Measurements from ENCODE around the gene OGA. TPM values are rescaled to one million over a fixed set of nuclear protein-coding genes. Genes with fewer than 3 reads are reported as not detected.

OGA gene
- total RNA-seq, 1 donor from 2014 or later, result 125 TPM

DNA sequence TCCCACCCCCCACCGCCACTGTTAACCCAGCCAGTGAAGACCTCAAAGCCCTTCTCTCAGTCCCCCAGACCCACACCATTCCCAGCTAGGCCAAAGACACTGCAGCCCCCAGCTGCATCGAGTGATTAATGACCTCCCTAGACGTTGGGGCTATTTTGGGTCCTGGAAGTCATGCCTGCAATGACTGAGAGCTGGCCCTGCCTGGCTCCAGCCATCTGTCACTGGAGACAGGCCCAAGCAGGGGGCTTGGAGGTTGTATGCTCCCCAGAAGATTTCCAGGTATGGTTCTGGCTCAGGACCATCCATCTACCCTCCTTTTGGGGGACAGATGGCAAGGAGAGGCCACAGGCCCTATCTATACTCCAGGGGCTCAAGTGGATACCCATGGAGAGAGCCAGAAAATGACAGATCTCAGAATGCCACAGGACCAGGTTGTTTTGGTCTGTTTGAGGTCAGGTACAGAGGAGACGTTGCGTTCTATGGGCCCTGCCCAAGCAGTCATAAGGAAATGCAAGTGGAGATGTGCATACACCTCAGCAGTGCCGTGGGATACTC lies 20.2 kb upstream of the OGA start:
- H3K27ac ChIP-seq, result no peak overlapping the region
- H3K9me3 ChIP-seq, result no peaks in the 10 kb centered on the region
- intact Hi-C loops (cut with DNase I), result no loop called here
- no peaks in the 10 kb centered on the region for H3K27me3 ChIP-seq
- H3K4me3 ChIP-seq, result no peak overlapping the region
- H3K4me1 ChIP-seq, result peaks cover 42% of the 10 kb centered on the region
- no peak for DNase-seq (ENCODE audit: extremely low spot score in 2 of 2)
- no peak for TF ChIP-seq POLR2A (IDR thresholded peaks at IDR 0.05)
- TF ChIP-seq POLR2AphosphoS5 (IDR thresholded peaks at IDR 0.05; ENCODE audit: insufficient read depth in 1 of 2, low read depth in 1 of 2), result no peak
- TF ChIP-seq, protein P1, sequence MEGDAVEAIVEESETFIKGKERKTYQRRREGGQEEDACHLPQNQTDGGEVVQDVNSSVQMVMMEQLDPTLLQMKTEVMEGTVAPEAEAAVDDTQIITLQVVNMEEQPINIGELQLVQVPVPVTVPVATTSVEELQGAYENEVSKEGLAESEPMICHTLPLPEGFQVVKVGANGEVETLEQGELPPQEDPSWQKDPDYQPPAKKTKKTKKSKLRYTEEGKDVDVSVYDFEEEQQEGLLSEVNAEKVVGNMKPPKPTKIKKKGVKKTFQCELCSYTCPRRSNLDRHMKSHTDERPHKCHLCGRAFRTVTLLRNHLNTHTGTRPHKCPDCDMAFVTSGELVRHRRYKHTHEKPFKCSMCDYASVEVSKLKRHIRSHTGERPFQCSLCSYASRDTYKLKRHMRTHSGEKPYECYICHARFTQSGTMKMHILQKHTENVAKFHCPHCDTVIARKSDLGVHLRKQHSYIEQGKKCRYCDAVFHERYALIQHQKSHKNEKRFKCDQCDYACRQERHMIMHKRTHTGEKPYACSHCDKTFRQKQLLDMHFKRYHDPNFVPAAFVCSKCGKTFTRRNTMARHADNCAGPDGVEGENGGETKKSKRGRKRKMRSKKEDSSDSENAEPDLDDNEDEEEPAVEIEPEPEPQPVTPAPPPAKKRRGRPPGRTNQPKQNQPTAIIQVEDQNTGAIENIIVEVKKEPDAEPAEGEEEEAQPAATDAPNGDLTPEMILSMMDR (IDR thresholded peaks at IDR 0.05), result no peak
- no peaks in the 10 kb centered on the region for H3K36me3 ChIP-seq

DNA sequence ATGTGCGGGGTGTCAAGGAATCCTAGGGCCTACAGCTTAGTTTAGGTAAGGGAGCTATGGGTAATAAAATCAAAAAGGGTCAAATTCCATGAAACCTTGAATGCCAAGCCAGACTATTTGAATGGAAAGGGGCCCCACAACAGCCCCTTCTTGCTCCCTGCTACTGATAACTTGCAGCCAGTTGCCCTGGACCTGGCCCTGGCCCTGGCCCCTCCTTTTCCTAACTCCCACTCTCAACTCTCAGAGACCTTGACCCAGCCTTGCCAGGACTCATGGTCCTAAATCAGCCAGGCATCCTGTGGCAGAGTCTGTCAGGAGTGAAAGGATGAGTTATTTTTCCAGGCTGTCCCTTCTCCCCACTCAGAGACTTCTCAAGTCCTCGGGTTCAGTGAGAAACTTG lies 19.5 kb upstream of the OGA start:
- Histone ChIP-seq H3K9me3 (no peaks in the 10 kb centered on the region), H3K27ac (no peak overlapping the region), H3K4me1 (peaks cover 41% of the 10 kb centered on the region), H3K36me3 (no peaks in the 10 kb centered on the region), H3K4me3 (no peak overlapping the region), H3K27me3 (no peaks in the 10 kb centered on the region)
- no peak for DNase-seq (ENCODE audit: extremely low spot score in 2 of 2)
- TF ChIP-seq, protein P1 (IDR thresholded peaks at IDR 0.05), result no peak
- TF ChIP-seq POLR2A (IDR thresholded peaks at IDR 0.05) (no peak), POLR2AphosphoS5 (IDR thresholded peaks at IDR 0.05; ENCODE audit: insufficient read depth in 1 of 2, low read depth in 1 of 2) (no peak)
- intact Hi-C loops (cut with DNase I), result no loop called here

DNA sequence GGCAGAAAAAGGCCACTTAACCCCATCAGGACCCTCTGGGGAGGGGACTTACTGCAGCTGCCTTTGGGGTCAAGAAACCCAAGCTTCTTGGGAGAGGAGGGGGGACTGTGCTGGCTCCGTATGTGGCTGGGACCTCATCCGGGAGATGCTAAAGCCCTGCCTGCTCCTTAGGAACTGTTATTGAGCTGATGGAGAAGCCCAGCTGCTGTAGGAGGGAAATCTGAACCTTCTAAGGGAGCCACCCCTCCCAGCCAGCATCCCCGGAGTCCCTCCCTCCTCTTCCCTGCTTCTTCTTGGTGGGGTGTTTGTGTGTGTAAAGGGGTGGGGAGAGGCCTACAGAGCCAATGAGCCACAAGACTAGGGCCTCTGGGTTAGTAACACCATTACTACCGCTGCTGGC lies 17.1 kb upstream of the OGA start:
- no peaks in the 10 kb centered on the region for H3K36me3 ChIP-seq
- no peak overlapping the region for H3K4me3 ChIP-seq
- no peak for TF ChIP-seq POLR2A (IDR thresholded peaks at IDR 0.05)
- TF ChIP-seq POLR2AphosphoS5 (IDR thresholded peaks at IDR 0.05; ENCODE audit: insufficient read depth in 1 of 2, low read depth in 1 of 2), result no peak
- TF ChIP-seq, protein P1 (IDR thresholded peaks at IDR 0.05), result no peak
- peaks cover 39% of the 10 kb centered on the region for H3K4me1 ChIP-seq
- H3K9me3 ChIP-seq, result no peaks in the 10 kb centered on the region
- no peak overlapping the region for H3K27ac ChIP-seq
- no peak for DNase-seq (ENCODE audit: extremely low spot score in 2 of 2)
- no peaks in the 10 kb centered on the region for H3K27me3 ChIP-seq
- intact Hi-C loops (cut with DNase I), result no loop called here

GRCh38 chr10:101834341-101834740 lies 16.1 kb upstream of the OGA start:
- no peak for DNase-seq (ENCODE audit: extremely low spot score in 2 of 2)
- H3K36me3 ChIP-seq, result no peaks in the 10 kb centered on the region
- H3K9me3 ChIP-seq, result no peaks in the 10 kb centered on the region
- H3K4me3 ChIP-seq, result no peak overlapping the region
- TF ChIP-seq POLR2A (IDR thresholded peaks at IDR 0.05) (no peak), POLR2AphosphoS5 (IDR thresholded peaks at IDR 0.05; ENCODE audit: insufficient read depth in 1 of 2, low read depth in 1 of 2) (no peak)
- TF ChIP-seq, protein P1 (IDR thresholded peaks at IDR 0.05), result no peak
- no peaks in the 10 kb centered on the region for H3K27me3 ChIP-seq
- no peak overlapping the region for H3K27ac ChIP-seq
- peaks cover 37% of the 10 kb centered on the region for H3K4me1 ChIP-seq
- intact Hi-C loops (cut with DNase I), result no loop called here

DNA sequence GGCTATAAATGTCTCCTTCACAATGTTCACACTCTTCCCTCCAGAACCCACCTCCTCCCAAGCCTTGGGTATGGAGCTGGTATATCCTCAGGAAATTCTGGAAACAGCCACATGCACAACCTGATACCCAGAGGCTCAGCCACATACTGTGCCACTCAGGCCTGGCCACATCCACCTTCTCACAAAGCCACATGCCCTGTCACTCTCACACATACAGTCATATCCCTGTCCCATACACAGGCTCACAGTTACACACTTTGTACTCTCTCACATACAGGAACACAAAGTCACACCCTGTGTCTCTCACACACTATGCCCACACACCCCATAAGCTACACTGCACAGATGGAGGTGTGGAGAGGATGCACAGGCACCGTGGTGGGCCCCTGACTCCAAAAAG lies 15.2 kb upstream of the OGA start:
- Histone ChIP-seq H3K9me3 (no peaks in the 10 kb centered on the region), H3K4me3 (no peak overlapping the region), H3K4me1 (peaks cover 35% of the 10 kb centered on the region), H3K27me3 (no peaks in the 10 kb centered on the region), H3K36me3 (no peaks in the 10 kb centered on the region), H3K27ac (no peak overlapping the region)
- TF ChIP-seq POLR2A (IDR thresholded peaks at IDR 0.05) (no peak), POLR2AphosphoS5 (IDR thresholded peaks at IDR 0.05; ENCODE audit: insufficient read depth in 1 of 2, low read depth in 1 of 2) (no peak)
- TF ChIP-seq, protein P1 (IDR thresholded peaks at IDR 0.05), result no peak
- no peak for DNase-seq (ENCODE audit: extremely low spot score in 2 of 2)
- intact Hi-C loops (cut with DNase I), result no loop called here
